ENCODE data around the gene NFIX. TPM values are rescaled to one million over a fixed set of nuclear protein-coding genes. Genes with fewer than 3 reads are reported as not detected.

Gene NFIX
- total RNA-seq, 4 donors from 2014 or later = 25.4 to 53.1 (median 29.3) TPM

GRCh38 chr19:13014101-13014920, 19.0 kb downstream of the NFIX start:
- WGBS, 2 donors (ENCODE audit: low coverage in 1 of 2) = 45 to 57% methylated on average over 26 to 35 of the region's 35 CpGs
- H3K27ac ChIP-seq = peak overlapping the region; percentile 87 to 91 (median 90)
- in situ Hi-C loops (cut with MboI; ENCODE audit: low pct_ligation_motif_present in 1 of 4, low pct_unique_long_range_greater_than_20kb in 1 of 4, low sequenced_read_pairs in 3 of 4) (no loop called here), intact Hi-C loops (cut with DNase I; ENCODE audit: low total_unique reads) (loop anchor here (10.0 kb wide), 1 partner anchor 50 kb away; no protein-coding TSS in a partner anchor)
- no peak for DNase-seq
- H3K36me3 ChIP-seq = no peaks in the 10 kb centered on the region
- TF ChIP-seq POLR2A (IDR thresholded peaks at IDR 0.05) (no peak), CTCF (IDR thresholded peaks at IDR 0.05) (no peak), POLR2AphosphoS5 (IDR thresholded peaks at IDR 0.05) (no peak), EP300 (IDR thresholded peaks at IDR 0.05; ENCODE audit: low read depth) (no peak)
- H3K4me1 ChIP-seq = peaks cover 38 to 95% (median 84%) of the 10 kb centered on the region in 4 donors
- no peaks in the 10 kb centered on the region for H3K9me3 ChIP-seq
- H3K27me3 ChIP-seq = peaks cover 18% of the 10 kb centered on the region
- H3K4me3 ChIP-seq = peak overlapping the region in 3 of 4 donors; percentile 9 to 44 (median 14)

DNA sequence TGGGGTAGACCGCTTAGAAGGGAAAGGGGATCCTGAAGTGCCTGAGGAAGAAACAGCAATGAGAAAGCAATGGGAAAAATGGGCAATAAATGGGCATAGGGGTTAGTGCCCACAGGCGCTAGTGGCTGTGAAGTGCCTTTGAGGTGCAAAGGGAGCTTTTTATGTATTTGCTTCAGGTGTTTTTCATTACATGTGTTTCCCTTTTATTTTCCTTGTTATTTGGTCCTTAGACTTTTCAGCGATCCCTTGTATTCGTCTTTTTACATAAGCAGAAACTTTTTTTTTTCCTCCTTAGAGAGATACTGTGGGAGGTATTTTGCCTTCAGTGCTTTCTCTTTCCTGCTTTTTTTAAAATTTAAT, 19.6 kb downstream of the NFIX start:
- no peaks in the 10 kb centered on the region for H3K36me3 ChIP-seq
- peak overlapping the region in 1 of 4 donors; percentile 44 for H3K4me3 ChIP-seq
- WGBS, 2 donors (ENCODE audit: low coverage in 1 of 2) = 78 to 87% methylated on average over 4 of the region's 4 CpGs
- no peak for DNase-seq
- H3K27ac ChIP-seq = peak overlapping the region; percentile 87 to 91 (median 90)
- TF ChIP-seq CTCF (IDR thresholded peaks at IDR 0.05) (no peak), POLR2A (IDR thresholded peaks at IDR 0.05) (no peak), EP300 (IDR thresholded peaks at IDR 0.05; ENCODE audit: low read depth) (no peak), POLR2AphosphoS5 (IDR thresholded peaks at IDR 0.05) (no peak)
- H3K9me3 ChIP-seq = no peaks in the 10 kb centered on the region
- in situ Hi-C loops (cut with MboI; ENCODE audit: low pct_ligation_motif_present in 1 of 4, low pct_unique_long_range_greater_than_20kb in 1 of 4, low sequenced_read_pairs in 3 of 4) (no loop called here), intact Hi-C loops (cut with DNase I; ENCODE audit: low total_unique reads) (loop anchor here (10.0 kb wide), 1 partner anchor 50 kb away; no protein-coding TSS in a partner anchor)
- H3K27me3 ChIP-seq = peaks cover 18% of the 10 kb centered on the region
- H3K4me1 ChIP-seq = peaks cover 36 to 95% (median 82%) of the 10 kb centered on the region in 4 donors

GRCh38 chr19:13015361-13016223, 20.3 kb downstream of the NFIX start:
- Histone ChIP-seq H3K36me3 (no peaks in the 10 kb centered on the region), H3K9me3 (no peaks in the 10 kb centered on the region), H3K4me3 (no peak overlapping the region), H3K27ac (peak overlapping the region; percentile 87 to 91 (median 90)), H3K27me3 (peaks cover 18% of the 10 kb centered on the region), H3K4me1 (peaks cover 36 to 95% (median 82%) of the 10 kb centered on the region in 4 donors)
- TF ChIP-seq POLR2A (IDR thresholded peaks at IDR 0.05) (no peak), POLR2AphosphoS5 (IDR thresholded peaks at IDR 0.05) (no peak), EP300 (IDR thresholded peaks at IDR 0.05; ENCODE audit: low read depth) (no peak), CTCF (IDR thresholded peaks at IDR 0.05) (no peak)
- intact Hi-C loops (cut with DNase I; ENCODE audit: low total_unique reads) = loop anchor here (10.0 kb wide), 1 partner anchor 49 kb away; no protein-coding TSS in a partner anchor
- DNase-seq = no peak
- WGBS, 2 donors (ENCODE audit: low coverage in 1 of 2) = 23 to 52% methylated on average over 4 to 12 of the region's 12 CpGs
- in situ Hi-C loops (cut with MboI; ENCODE audit: low pct_ligation_motif_present in 1 of 4, low pct_unique_long_range_greater_than_20kb in 1 of 4, low sequenced_read_pairs in 3 of 4) = no loop called here

- Histone ChIP-seq H3K27me3 (peaks cover 17% of the 10 kb centered on the region), H3K9me3 (no peaks in the 10 kb centered on the region), H3K4me3 (no peak overlapping the region), H3K36me3 (no peaks in the 10 kb centered on the region), H3K27ac (peak overlapping the region; percentile 87 to 91 (median 90)), H3K4me1 (peaks cover 43 to 98% (median 81%) of the 10 kb centered on the region in 4 donors)
- WGBS, 2 donors (ENCODE audit: low coverage in 1 of 2) = 53% methylated on average over 7 of the region's 7 CpGs
- in situ Hi-C loops (cut with MboI; ENCODE audit: low pct_ligation_motif_present in 1 of 4, low pct_unique_long_range_greater_than_20kb in 1 of 4, low sequenced_read_pairs in 3 of 4) (no loop called here), intact Hi-C loops (cut with DNase I; ENCODE audit: low total_unique reads) (loop anchor here (10.0 kb wide), 1 partner anchor 49 kb away; no protein-coding TSS in a partner anchor)
- DNase-seq = no peak
- TF ChIP-seq EP300 (IDR thresholded peaks at IDR 0.05; ENCODE audit: low read depth) (no peak), POLR2A (IDR thresholded peaks at IDR 0.05) (no peak), CTCF (IDR thresholded peaks at IDR 0.05) (no peak), POLR2AphosphoS5 (IDR thresholded peaks at IDR 0.05) (no peak)
Observed at GRCh38 chr19:13016245-13016627, 21.0 kb downstream of the NFIX start.
